ENCODE results near the gene RABGAP1L.

The RABGAP1L gene

DNA sequence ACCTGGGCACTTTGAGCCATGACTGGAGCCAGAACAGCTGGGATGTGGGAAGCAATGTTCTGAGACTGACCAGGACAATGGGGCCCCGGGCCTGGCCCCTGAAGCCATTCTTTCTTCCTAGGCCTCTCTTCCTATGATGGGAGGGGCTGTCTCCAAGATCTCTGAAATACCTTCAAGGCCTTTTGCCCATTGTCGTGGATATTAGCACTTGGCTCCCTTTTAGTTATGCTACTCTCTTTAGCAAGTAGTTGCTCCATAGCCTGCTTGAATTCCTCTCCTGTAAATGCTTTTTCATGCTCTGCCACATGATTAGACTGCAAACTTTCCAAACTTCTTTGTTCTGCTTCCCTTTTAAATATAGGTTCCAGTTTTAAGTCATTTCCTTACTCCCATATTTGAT is 577.5 kb downstream of the RABGAP1L start:
- no peaks in the 10 kb centered on the region for H3K36me3 ChIP-seq
- TF ChIP-seq, protein P1, sequence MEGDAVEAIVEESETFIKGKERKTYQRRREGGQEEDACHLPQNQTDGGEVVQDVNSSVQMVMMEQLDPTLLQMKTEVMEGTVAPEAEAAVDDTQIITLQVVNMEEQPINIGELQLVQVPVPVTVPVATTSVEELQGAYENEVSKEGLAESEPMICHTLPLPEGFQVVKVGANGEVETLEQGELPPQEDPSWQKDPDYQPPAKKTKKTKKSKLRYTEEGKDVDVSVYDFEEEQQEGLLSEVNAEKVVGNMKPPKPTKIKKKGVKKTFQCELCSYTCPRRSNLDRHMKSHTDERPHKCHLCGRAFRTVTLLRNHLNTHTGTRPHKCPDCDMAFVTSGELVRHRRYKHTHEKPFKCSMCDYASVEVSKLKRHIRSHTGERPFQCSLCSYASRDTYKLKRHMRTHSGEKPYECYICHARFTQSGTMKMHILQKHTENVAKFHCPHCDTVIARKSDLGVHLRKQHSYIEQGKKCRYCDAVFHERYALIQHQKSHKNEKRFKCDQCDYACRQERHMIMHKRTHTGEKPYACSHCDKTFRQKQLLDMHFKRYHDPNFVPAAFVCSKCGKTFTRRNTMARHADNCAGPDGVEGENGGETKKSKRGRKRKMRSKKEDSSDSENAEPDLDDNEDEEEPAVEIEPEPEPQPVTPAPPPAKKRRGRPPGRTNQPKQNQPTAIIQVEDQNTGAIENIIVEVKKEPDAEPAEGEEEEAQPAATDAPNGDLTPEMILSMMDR (IDR thresholded peaks at IDR 0.05; ENCODE audit: low read depth, low read length) = no peak
- no peak overlapping the region for H3K4me3 ChIP-seq (ENCODE audit: low read depth, low read length)
- no peaks in the 10 kb centered on the region for H3K9me3 ChIP-seq
- no peaks in the 10 kb centered on the region for H3K27me3 ChIP-seq
- no peaks in the 10 kb centered on the region for H3K4me1 ChIP-seq
- no peak for DNase-seq

DNA sequence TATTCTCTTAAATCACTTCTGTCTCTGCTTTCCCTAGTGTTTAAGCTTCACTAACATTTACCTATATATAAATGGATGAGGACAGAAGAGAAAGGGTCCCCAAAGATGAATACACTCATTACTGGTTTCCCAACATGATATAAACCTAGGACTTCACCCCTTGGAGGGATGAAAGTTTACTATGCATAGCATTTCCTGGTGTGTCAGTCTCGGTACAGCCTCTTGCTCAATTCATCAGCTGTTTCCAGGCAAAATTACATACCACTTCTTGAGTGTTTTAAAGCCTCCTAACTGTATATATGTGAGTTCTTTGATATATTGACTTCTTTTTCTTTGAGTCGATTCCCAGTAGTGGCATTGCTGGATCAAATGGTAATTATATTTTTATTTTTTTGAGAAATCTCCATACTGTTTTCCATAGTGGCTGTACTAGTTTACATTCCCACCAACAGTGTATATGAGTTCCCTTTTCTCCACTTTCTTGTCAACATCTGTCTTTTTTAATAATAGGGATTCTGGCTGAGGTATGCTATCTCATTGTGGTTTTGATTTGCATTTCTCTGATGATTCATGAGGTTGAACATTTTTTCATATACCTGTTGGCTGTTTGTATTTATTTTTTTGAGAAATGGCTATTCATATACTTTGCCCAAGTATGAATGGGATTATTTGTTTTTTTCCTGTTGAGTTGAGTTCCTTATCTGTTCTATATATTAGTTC is 581.1 kb downstream of the RABGAP1L start:
- no peaks in the 10 kb centered on the region for H3K36me3 ChIP-seq
- H3K4me1 ChIP-seq = peaks cover 9% of the 10 kb centered on the region
- H3K9me3 ChIP-seq = no peaks in the 10 kb centered on the region
- TF ChIP-seq, protein P1 (IDR thresholded peaks at IDR 0.05; ENCODE audit: low read depth, low read length) = no peak
- H3K4me3 ChIP-seq (ENCODE audit: low read depth, low read length) = no peak overlapping the region
- no peaks in the 10 kb centered on the region for H3K27me3 ChIP-seq
- no peak for DNase-seq

DNA sequence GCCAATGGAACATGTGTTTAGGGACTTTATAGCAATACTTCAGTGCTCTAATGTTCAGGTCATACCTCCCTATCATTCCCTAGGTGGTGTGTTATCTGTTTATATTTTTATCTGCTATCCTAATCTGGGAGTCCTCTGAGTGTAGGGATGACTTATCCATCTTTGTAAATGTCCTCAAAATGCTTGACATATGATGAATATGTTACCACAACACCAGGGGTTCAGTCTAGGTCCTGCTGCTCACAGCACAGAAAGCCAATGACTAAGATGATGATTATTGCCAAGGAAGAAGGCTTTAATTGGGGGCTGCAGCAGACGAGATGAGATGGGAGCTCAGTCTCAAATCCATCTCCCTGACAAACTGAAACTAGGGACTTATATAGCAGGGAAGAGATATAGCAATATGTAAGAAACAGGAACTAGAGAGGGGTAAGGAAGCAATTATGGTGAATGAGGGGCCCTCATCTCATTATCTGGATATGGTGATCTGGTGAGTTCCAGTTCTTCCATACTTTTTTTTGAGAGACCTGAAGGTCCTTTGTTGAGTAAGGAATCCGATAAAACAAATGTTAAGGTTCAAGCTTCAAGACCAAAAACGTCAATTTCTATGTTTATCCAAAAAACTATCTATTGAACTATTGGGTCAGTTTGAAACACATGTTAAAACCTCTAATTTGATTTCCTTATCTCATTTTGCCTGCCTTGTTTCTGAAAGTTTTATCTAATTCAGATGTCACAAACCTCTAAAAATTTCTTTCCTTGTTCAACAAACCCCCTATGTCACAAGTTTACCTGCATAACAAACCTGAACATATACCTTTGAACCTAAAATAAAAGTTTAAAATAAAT is 583.7 kb downstream of the RABGAP1L start:
- Histone ChIP-seq H3K36me3 (no peaks in the 10 kb centered on the region), H3K27me3 (no peaks in the 10 kb centered on the region), H3K4me1 (peaks cover 17% of the 10 kb centered on the region), H3K9me3 (no peaks in the 10 kb centered on the region), H3K4me3 (ENCODE audit: low read depth, low read length) (no peak overlapping the region)
- no peak for DNase-seq
- TF ChIP-seq, protein P1 (IDR thresholded peaks at IDR 0.05; ENCODE audit: low read depth, low read length) = no peak

DNA sequence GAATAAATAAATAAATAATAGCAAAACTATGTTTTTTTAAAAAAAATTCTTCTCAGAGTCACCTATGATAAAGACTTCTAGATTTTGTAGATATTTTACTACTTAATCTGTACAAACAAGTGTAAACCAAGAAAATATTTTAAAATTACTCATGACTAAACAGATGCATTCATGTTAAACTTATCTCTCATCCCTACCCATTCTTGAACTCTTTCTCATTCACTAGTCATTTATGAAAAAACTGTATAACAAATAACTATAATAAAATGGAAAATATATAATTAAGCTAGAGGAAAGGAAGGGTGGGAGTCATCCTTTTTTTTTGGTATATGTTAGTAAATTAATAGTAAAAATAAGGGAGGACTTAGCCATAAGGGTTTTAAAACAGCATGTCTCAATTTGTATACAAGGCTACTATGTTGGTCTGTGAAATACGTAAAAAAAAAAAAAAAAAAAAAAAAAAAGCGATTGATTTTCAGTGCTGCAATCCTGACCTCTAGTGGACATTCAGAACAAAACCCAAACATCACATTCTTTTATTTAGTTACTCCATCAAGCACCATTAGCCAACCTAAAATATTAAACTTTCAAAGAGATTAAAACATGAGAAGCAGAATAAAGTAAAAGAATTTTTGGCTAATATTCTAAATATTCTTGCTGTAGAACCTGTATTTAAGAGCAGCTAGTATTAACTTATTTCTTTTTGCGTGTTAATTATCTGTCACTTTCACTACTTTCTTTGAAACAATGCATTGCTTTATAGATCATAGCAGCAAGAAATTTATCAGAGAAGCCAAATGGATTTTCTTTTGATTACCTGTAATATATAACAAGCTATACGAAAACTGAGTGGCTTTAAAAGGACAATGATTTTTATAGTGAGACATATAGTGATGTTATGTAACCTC is 584.6 kb downstream of the RABGAP1L start:
- Histone ChIP-seq H3K4me1 (peaks cover 17% of the 10 kb centered on the region), H3K27me3 (no peaks in the 10 kb centered on the region), H3K9me3 (no peaks in the 10 kb centered on the region), H3K36me3 (no peaks in the 10 kb centered on the region), H3K4me3 (ENCODE audit: low read depth, low read length) (no peak overlapping the region)
- no peak for DNase-seq
- TF ChIP-seq, protein P1 (IDR thresholded peaks at IDR 0.05; ENCODE audit: low read depth, low read length) = peak; percentile 65

DNA sequence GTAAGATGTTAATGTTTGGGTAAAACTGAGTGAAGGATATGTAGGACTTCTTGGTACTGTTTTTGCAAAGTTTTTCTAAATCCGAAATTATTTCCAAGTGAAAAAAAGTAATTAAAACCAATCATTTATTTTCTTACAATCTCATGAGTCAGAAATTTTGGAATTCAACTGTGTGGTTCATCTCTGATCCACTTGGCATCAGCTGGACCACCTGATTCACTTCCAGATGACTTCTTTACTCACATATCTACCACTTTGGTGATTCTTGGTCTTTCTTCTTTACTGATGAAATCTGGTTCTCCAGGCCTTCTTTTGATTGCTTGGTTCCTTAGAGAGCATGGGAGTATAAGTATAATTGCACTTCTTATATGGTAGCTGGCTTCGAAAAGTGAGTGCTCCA is 585.6 kb downstream of the RABGAP1L start:
- peaks cover 17% of the 10 kb centered on the region for H3K4me1 ChIP-seq
- no peak for DNase-seq
- H3K9me3 ChIP-seq = no peaks in the 10 kb centered on the region
- TF ChIP-seq, protein P1 (IDR thresholded peaks at IDR 0.05; ENCODE audit: low read depth, low read length) = no peak
- no peak overlapping the region for H3K4me3 ChIP-seq (ENCODE audit: low read depth, low read length)
- no peaks in the 10 kb centered on the region for H3K36me3 ChIP-seq
- no peaks in the 10 kb centered on the region for H3K27me3 ChIP-seq

Measured in BE2C (cell line).